Measurements from ENCODE around the gene SPDYE18. TPM values are rescaled to one million over a fixed set of nuclear protein-coding genes. Genes with fewer than 3 reads are reported as not detected.
"Not testable (repeated sequence)": the region's sequence is repeated elsewhere in the genome, so short reads cannot be mapped to it uniquely, and the experiment has no call there.

The SPDYE18 gene
- polyA plus RNA-seq, 1 experiment, result 0.29 TPM

DNA sequence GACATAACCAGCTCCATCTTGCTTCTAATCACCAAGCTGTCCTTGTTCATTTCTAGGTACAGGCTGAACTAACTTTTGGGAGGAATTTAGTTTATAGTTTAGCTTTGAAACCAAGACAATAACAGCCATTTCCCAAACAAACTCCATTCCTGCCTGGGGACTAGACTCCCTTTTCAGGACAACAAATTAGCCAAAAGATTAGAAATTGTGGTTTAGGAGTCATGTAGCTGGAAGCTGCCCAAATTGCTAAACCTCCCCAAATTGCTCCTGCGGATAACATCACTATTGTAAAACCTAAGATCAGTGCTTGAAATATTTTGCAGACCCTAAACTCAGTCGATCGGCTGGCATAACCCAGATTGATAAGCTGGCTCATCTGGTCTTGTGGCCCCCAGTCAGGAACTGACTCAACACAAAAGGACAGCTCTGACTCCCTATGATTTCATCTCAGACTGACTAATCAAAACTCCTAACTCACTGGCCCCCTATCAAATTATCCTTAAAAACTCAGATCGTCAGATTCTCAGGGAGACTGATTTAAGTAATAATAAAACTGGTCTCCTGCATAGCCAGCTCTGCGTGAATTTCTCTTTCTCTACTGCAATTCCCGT lies 12.5 kb upstream of the SPDYE18 start:
- H3K4me3 ChIP-seq (ENCODE audit: low read depth, low read length); H3K36me3 ChIP-seq (ENCODE audit: control insufficient read depth, insufficient read depth, low read length); CTCF ChIA-PET; H3K27me3 ChIP-seq (ENCODE audit: control insufficient read depth, insufficient read depth, low read length); POLR2A ChIA-PET; DNase-seq (ENCODE audit: low read depth): not testable (repeated sequence)

DNA sequence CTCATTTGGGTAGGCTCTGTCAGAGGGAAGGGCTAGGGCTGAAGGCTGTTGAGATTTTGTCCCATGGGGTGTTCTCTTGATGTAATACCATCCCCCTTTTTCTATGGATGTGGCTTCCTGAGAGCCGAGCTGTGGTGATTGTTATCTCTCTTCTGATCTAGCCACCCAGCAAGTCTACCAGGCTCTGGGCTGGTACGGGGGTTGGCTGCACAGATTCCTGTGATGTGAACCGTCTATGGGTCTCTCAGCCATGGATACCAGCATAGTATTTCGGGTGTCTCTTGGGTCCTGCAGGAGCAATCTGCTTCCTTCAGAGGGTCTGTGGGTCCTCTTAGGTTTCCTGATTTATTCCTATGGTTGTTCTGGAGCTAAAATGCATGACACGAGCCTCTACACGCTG lies 8.8 kb upstream of the SPDYE18 start:
- H3K27me3 ChIP-seq (ENCODE audit: control insufficient read depth, insufficient read depth, low read length); H3K36me3 ChIP-seq (ENCODE audit: control insufficient read depth, insufficient read depth, low read length); POLR2A ChIA-PET; H3K4me3 ChIP-seq (ENCODE audit: low read depth, low read length); DNase-seq (ENCODE audit: low read depth); CTCF ChIA-PET: not testable (repeated sequence)

DNA sequence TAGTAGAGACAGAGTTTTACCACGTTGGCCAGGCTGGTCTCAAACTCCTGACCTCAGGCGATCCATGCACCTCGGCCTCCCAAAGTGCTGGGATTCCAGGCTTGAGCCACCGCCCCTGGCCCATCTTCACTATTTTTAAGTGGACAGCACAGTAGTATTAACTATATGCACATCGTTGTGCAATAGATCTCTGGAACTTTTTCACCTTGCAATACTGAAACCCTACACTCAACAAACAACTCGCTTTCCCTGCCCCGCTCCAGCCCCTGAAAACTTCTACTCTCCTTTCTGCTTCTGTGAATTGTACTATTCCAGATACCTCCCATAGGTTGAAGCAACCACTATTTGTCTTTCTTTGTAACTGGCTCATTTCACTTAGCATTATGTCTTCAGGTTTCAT lies 3.5 kb upstream of the SPDYE18 start:
- H3K27me3 ChIP-seq (ENCODE audit: control insufficient read depth, insufficient read depth, low read length); H3K4me3 ChIP-seq (ENCODE audit: low read depth, low read length); DNase-seq (ENCODE audit: low read depth); H3K36me3 ChIP-seq (ENCODE audit: control insufficient read depth, insufficient read depth, low read length); POLR2A ChIA-PET; CTCF ChIA-PET: not testable (repeated sequence)

- H3K4me3 ChIP-seq (ENCODE audit: low read depth, low read length); POLR2A ChIA-PET; H3K36me3 ChIP-seq (ENCODE audit: control insufficient read depth, insufficient read depth, low read length); CTCF ChIA-PET; DNase-seq (ENCODE audit: low read depth); H3K27me3 ChIP-seq (ENCODE audit: control insufficient read depth, insufficient read depth, low read length): not testable (repeated sequence)
Observed at GRCh38 chr7:77063732-77064131, 1.4 kb upstream of the SPDYE18 start.

- H3K27me3 ChIP-seq (ENCODE audit: control insufficient read depth, insufficient read depth, low read length); DNase-seq (ENCODE audit: low read depth); H3K36me3 ChIP-seq (ENCODE audit: control insufficient read depth, insufficient read depth, low read length); POLR2A ChIA-PET; H3K4me3 ChIP-seq (ENCODE audit: low read depth, low read length); CTCF ChIA-PET: not testable (repeated sequence)
Observed at GRCh38 chr7:77032261-77032660, 30.1 kb downstream of the SPDYE18 start, which contains the start of gene SPDYE17. Gene SPDYE17, minus strand, starts transcription at chr7:77032361. Its CDS starts 1,791 bp downstream, at chr7:77030570.

DNA sequence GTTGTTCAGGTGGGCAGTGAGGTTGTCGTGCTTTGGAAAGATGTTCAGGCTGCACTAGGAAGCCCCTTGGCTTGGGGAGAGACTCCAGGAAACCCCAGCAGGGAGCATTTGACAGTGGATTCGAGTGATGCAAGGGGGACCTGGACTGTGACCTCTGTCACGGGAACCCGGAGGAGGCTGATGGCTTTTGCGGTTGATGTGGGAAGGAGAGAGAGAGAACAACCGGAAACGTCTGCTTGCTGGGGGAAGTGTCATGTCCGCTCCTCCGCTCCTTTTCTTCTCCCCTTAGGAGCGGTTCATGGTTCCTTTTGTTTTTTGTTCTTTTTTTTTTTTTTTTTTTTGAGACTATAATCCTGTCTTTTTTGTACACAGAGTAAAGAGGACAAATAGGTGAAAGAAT lies 36.0 kb downstream of the SPDYE18 start:
- POLR2A ChIA-PET; H3K36me3 ChIP-seq (ENCODE audit: control insufficient read depth, insufficient read depth, low read length); H3K27me3 ChIP-seq (ENCODE audit: control insufficient read depth, insufficient read depth, low read length); DNase-seq (ENCODE audit: low read depth); CTCF ChIA-PET; H3K4me3 ChIP-seq (ENCODE audit: low read depth, low read length): not testable (repeated sequence)

DNA sequence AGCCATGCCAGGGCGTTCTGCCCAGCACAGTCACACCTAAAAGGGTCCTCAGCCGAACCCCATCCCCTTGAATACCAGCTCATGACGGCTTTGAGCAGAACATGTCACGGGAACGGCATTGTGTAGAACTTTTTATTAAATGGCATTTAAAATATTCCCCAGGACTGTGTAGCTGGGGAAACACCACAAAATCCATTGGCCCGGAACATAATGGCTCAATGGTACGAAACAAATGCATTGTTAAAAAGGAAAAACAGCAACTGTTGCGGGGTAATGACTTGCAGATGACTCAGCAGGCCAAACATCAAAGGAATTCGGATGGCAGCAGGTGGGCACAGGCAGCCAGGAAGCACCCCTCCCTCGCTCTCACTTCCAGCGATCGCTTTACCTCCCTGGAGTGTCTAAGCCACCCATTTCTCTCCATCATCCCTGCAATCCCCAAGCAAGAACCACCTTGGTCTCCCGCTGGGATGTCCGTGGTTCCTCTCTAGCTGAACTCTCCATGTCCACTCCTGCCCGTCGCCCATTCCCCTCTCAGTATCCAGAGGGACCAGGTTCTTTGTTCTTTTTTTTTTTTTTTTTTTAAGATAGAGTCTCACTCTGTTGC lies 52.2 kb downstream of the SPDYE18 start:
- CTCF ChIA-PET; H3K4me3 ChIP-seq (ENCODE audit: low read depth, low read length); H3K36me3 ChIP-seq (ENCODE audit: control insufficient read depth, insufficient read depth, low read length); POLR2A ChIA-PET; H3K27me3 ChIP-seq (ENCODE audit: control insufficient read depth, insufficient read depth, low read length); DNase-seq (ENCODE audit: low read depth): not testable (repeated sequence)

DNA sequence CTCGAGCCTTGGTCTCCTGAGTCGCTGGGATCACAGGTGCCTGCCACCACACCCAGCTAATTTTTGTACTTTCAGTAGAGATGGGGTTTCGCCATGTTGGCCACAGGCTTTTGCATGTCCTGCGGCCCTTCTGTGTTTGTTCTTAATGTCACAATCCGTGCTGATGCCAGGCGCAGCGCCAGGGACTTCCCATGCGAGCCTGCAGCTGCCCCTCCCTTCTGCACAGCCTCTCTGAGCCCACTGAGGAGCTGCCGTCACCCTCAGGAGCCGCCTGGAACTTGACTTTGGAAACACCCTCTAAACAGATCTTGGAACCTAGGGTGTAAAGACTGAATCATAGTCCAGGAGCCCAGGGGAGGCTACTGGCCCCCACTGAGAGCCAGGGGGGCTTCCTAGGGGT lies 54.4 kb downstream of the SPDYE18 start:
- CTCF ChIA-PET; H3K27me3 ChIP-seq (ENCODE audit: control insufficient read depth, insufficient read depth, low read length); H3K4me3 ChIP-seq (ENCODE audit: low read depth, low read length); DNase-seq (ENCODE audit: low read depth); POLR2A ChIA-PET; H3K36me3 ChIP-seq (ENCODE audit: control insufficient read depth, insufficient read depth, low read length): not testable (repeated sequence)

DNA sequence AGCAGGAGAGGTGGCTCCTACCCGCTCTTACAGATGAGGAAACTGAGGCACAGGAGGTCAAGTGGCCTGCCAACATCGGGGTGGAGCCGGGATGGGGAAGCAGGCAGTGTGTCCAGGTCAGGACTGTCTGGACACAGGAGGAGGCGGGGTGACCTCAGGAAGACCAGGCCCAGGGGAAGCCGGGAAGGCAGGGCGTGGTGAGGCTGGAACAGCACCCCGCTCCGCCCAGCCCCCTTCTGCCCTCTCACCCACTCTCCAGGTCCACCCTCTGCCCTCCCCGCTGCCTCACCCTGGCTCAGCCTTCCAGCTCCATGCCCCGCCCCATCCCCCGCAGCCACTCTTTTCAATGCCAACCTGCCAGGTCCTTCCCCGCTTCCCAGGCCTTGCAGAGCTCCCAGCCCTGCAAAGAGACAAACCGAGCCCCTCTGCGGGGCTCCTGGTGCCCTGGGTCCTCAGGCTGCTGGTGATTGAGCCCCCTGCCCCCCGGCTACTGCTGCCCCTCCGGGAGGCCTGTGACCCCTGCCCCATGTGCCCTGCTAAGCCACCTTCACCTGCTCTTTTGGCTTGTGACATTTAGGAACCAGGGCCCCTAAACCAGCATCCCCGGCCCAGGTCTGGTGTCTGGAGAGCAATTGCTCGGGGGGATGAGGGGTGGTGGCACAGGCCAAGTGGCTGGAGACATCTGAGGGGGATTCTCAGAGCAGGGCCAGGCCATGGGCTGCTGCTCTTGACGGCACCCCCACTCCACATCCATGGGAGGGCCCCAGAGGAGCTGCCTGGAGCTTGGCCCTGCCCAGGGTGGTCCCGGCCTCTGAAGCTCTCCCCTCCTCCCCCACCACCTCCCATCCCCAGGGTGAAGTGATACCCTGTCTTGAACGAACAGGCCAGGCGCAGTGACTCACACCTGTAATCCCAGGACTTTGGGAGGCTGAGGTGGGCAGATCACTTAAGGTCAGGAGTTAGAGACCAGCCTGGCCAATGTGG lies 55.9 kb downstream of the SPDYE18 start:
- H3K4me3 ChIP-seq (ENCODE audit: low read depth, low read length); CTCF ChIA-PET; H3K27me3 ChIP-seq (ENCODE audit: control insufficient read depth, insufficient read depth, low read length); POLR2A ChIA-PET; H3K36me3 ChIP-seq (ENCODE audit: control insufficient read depth, insufficient read depth, low read length); DNase-seq (ENCODE audit: low read depth): not testable (repeated sequence)

DNA sequence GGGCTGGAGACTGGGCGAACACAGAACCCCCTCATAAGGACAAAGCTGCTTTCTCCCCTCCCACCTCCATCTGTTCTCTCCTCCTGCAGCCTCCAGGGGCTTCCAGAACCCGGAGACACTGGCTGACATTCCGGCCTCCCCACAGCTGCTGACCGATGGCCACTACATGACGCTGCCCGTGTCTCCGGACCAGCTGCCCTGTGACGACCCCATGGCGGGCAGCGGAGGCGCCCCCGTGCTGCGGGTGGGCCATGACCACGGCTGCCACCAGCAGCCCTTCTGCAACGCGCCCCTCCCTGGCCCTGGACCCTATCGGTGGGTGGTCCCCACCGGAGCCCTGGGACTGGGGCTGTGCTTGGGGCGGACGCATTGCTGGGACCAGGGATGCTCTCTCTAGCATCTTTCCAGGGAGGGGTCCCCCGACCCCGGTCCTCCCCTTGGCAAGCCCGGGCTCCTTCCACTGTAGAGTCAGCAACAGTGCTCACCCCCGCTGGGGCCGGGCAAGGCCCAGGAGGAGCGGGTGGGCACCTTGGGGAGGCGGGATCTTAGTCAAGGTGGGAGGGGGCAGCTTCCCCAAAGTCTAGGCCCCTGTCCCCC lies 56.8 kb downstream of the SPDYE18 start:
- H3K36me3 ChIP-seq (ENCODE audit: control insufficient read depth, insufficient read depth, low read length); CTCF ChIA-PET; DNase-seq (ENCODE audit: low read depth); POLR2A ChIA-PET; H3K4me3 ChIP-seq (ENCODE audit: low read depth, low read length); H3K27me3 ChIP-seq (ENCODE audit: control insufficient read depth, insufficient read depth, low read length): not testable (repeated sequence)

- POLR2A ChIA-PET; CTCF ChIA-PET; H3K27me3 ChIP-seq (ENCODE audit: control insufficient read depth, insufficient read depth, low read length); H3K4me3 ChIP-seq (ENCODE audit: low read depth, low read length); DNase-seq (ENCODE audit: low read depth); H3K36me3 ChIP-seq (ENCODE audit: control insufficient read depth, insufficient read depth, low read length): not testable (repeated sequence)
Observed at GRCh38 chr7:77004151-77004550, 58.2 kb downstream of the SPDYE18 start.

DNA sequence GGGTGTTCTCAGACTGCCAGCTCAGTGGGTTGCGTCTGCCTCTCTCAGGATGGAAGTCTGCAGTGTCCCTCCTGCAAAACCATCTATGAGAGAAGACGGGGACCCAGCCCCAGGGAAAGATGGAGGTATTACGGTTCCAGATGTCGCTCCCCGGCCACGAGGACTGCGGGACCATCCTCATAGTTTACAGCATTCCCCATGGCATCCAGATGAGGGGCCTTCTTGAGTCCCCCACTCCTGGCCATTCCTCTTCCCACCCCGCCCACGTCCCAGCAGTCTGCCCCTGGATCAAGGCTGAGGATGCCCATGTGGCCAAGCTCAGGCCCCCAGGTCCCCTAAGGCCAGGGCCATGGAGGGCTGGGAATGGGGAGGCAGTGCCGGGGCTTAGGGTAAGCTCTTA lies 59.1 kb downstream of the SPDYE18 start:
- POLR2A ChIA-PET; CTCF ChIA-PET; H3K27me3 ChIP-seq (ENCODE audit: control insufficient read depth, insufficient read depth, low read length); DNase-seq (ENCODE audit: low read depth); H3K4me3 ChIP-seq (ENCODE audit: low read depth, low read length); H3K36me3 ChIP-seq (ENCODE audit: control insufficient read depth, insufficient read depth, low read length): not testable (repeated sequence)
